ENCODE data around the gene ENDOD1. TPM values are rescaled to one million over a fixed set of nuclear protein-coding genes. Genes with fewer than 3 reads are reported as not detected.

Gene ENDOD1
- total and polyA plus RNA-seq, 2 experiments from 2014 or later, result 15.5 to 33.7 TPM

- no peaks in the 10 kb centered on the region for H3K79me2 ChIP-seq (ENCODE audit: insufficient read depth)
- 89 to 93% methylated on average over 4 of the region's 4 CpGs for WGBS, 2 experiments (ENCODE audit: low coverage in 1 of 2, low lambda C conversion rate in 2 of 2, missing lambda C conversion rate in 2 of 2)
Measured at GRCh38 chr11:95155385-95155784, 65.7 kb downstream of the ENDOD1 start.

GRCh38 chr11:95156133-95156721 lies 66.6 kb downstream of the ENDOD1 start:
- no peak overlapping the region for H2AFZ ChIP-seq
- 93% methylated on average over 5 of the region's 5 CpGs for WGBS, 2 experiments (ENCODE audit: low coverage in 1 of 2, low lambda C conversion rate in 2 of 2, missing lambda C conversion rate in 2 of 2)
- no peaks in the 10 kb centered on the region for H3K79me2 ChIP-seq (ENCODE audit: insufficient read depth)
- no peaks in the 10 kb centered on the region for H3K36me3 ChIP-seq (ENCODE audit: low read depth)
- no peaks in the 10 kb centered on the region for H3F3A ChIP-seq (ENCODE audit: insufficient read depth)
- H3K27ac ChIP-seq, result no peak overlapping the region
- in situ Hi-C loops (cut with MboI), result loop anchor here (10.0 to 25.0 kb wide), 2 partner anchors 609 to 1231 kb away; partner anchors contain the start of genes CCDC82 and JRKL
- 0 out of 2 replicates have a peak, but pooled peaks cover 4% of the 10 kb centered on the region for H3K4me1 ChIP-seq (ENCODE audit: insufficient read depth)
- TF ChIP-seq EZH2 (IDR thresholded peaks at IDR 0.05; ENCODE audit: insufficient read depth, poor library complexity, severe bottlenecking) (no peak), EZH2phosphoT487 (IDR thresholded peaks at IDR 0.05; ENCODE audit: insufficient read depth, low read depth) (no peak)
- H3K4me2 ChIP-seq (ENCODE audit: unreplicated experiment), result no peak overlapping the region
- H3K9me2 ChIP-seq (ENCODE audit: insufficient read depth), result no peaks in the 10 kb centered on the region
- DNase-seq, result no peak
- H3K9me3 ChIP-seq (ENCODE audit: low read depth), result no peaks in the 10 kb centered on the region
- H4K20me1 ChIP-seq (ENCODE audit: insufficient read depth), result no peaks in the 10 kb centered on the region
- no peaks in the 10 kb centered on the region for H3K27me3 ChIP-seq (replicated peaks; ENCODE audit: insufficient read depth)
- H3K9ac ChIP-seq, result no peak overlapping the region
- H3K4me3 ChIP-seq, result no peak overlapping the region

More at GRCh38 chr11:95155385-95155784, 65.7 kb downstream of the ENDOD1 start:
- in situ Hi-C loops (cut with MboI), result loop anchor here (10.0 to 25.0 kb wide), 2 partner anchors 609 to 1232 kb away; partner anchors contain the start of genes CCDC82 and JRKL
- H3K4me2 ChIP-seq (ENCODE audit: unreplicated experiment), result no peak overlapping the region
- no peaks in the 10 kb centered on the region for H3K9me3 ChIP-seq (ENCODE audit: low read depth)
- 0 out of 2 replicates have a peak, but pooled peaks cover 4% of the 10 kb centered on the region for H3K4me1 ChIP-seq (ENCODE audit: insufficient read depth)
- no peak overlapping the region for H2AFZ ChIP-seq
- H3K9me2 ChIP-seq (ENCODE audit: insufficient read depth), result no peaks in the 10 kb centered on the region
- TF ChIP-seq EZH2 (IDR thresholded peaks at IDR 0.05; ENCODE audit: insufficient read depth, poor library complexity, severe bottlenecking), result no peak
- TF ChIP-seq EZH2phosphoT487 (IDR thresholded peaks at IDR 0.05; ENCODE audit: insufficient read depth, low read depth), result no peak
- H3K36me3 ChIP-seq (ENCODE audit: low read depth), result no peaks in the 10 kb centered on the region
- no peak overlapping the region for H3K9ac ChIP-seq
- H3F3A ChIP-seq (ENCODE audit: insufficient read depth), result no peaks in the 10 kb centered on the region
- no peak overlapping the region for H3K4me3 ChIP-seq
- no peaks in the 10 kb centered on the region for H3K27me3 ChIP-seq (replicated peaks; ENCODE audit: insufficient read depth)
- H3K27ac ChIP-seq, result no peak overlapping the region
- DNase-seq, result no peak
- H4K20me1 ChIP-seq (ENCODE audit: insufficient read depth), result no peaks in the 10 kb centered on the region

- H3K9me2 ChIP-seq (ENCODE audit: insufficient read depth), result no peaks in the 10 kb centered on the region
- H3K4me3 ChIP-seq, result no peak overlapping the region
- no peak overlapping the region for H3K27ac ChIP-seq
- TF ChIP-seq EZH2 (IDR thresholded peaks at IDR 0.05; ENCODE audit: insufficient read depth, poor library complexity, severe bottlenecking) (no peak), EZH2phosphoT487 (IDR thresholded peaks at IDR 0.05; ENCODE audit: insufficient read depth, low read depth) (no peak)
- no peak overlapping the region for H3K4me2 ChIP-seq (ENCODE audit: unreplicated experiment)
- H3K79me2 ChIP-seq (ENCODE audit: insufficient read depth), result no peaks in the 10 kb centered on the region
- H3K9me3 ChIP-seq (ENCODE audit: low read depth), result no peaks in the 10 kb centered on the region
- H4K20me1 ChIP-seq (ENCODE audit: insufficient read depth), result no peaks in the 10 kb centered on the region
- no peak overlapping the region for H2AFZ ChIP-seq
- H3K4me1 ChIP-seq (ENCODE audit: insufficient read depth), result no peaks in the 10 kb centered on the region
- no peak overlapping the region for H3K9ac ChIP-seq
- 59 to 60% methylated on average over 7 of the region's 7 CpGs for WGBS, 2 experiments (ENCODE audit: low coverage in 1 of 2, low lambda C conversion rate in 2 of 2, missing lambda C conversion rate in 2 of 2)
- no peaks in the 10 kb centered on the region for H3F3A ChIP-seq (ENCODE audit: insufficient read depth)
- no peaks in the 10 kb centered on the region for H3K27me3 ChIP-seq (replicated peaks; ENCODE audit: insufficient read depth)
- DNase-seq, result peak; percentile 6
- H3K36me3 ChIP-seq (ENCODE audit: low read depth), result no peaks in the 10 kb centered on the region
- in situ Hi-C loops (cut with MboI), result loop anchor here (10.0 to 25.0 kb wide), 2 partner anchors 608 to 1230 kb away; partner anchors contain the start of genes CCDC82 and JRKL
Measured at GRCh38 chr11:95156916-95157541, 67.4 kb downstream of the ENDOD1 start.

- Histone ChIP-seq H3K27me3 (replicated peaks; ENCODE audit: insufficient read depth) (no peaks in the 10 kb centered on the region), H3K36me3 (ENCODE audit: low read depth) (no peaks in the 10 kb centered on the region), H3K4me1 (ENCODE audit: insufficient read depth) (no peaks in the 10 kb centered on the region), H3K9me2 (ENCODE audit: insufficient read depth) (no peaks in the 10 kb centered on the region), H3K4me2 (ENCODE audit: unreplicated experiment) (no peak overlapping the region), H3K9ac (no peak overlapping the region), H3F3A (ENCODE audit: insufficient read depth) (no peaks in the 10 kb centered on the region), H3K4me3 (no peak overlapping the region), H4K20me1 (ENCODE audit: insufficient read depth) (no peaks in the 10 kb centered on the region), H3K27ac (no peak overlapping the region), H2AFZ (no peak overlapping the region), H3K79me2 (ENCODE audit: insufficient read depth) (no peaks in the 10 kb centered on the region), H3K9me3 (ENCODE audit: low read depth) (no peaks in the 10 kb centered on the region)
- in situ Hi-C loops (cut with MboI), result loop anchor here (10.0 to 25.0 kb wide), 2 partner anchors 607 to 1229 kb away; partner anchors contain the start of genes CCDC82 and JRKL
- WGBS, 2 experiments (ENCODE audit: low coverage in 1 of 2, low lambda C conversion rate in 2 of 2, missing lambda C conversion rate in 2 of 2), result 100% methylated on average over 1 of the region's 1 CpG
- peak; percentile 9 for DNase-seq
- TF ChIP-seq EZH2phosphoT487 (IDR thresholded peaks at IDR 0.05; ENCODE audit: insufficient read depth, low read depth) (no peak), EZH2 (IDR thresholded peaks at IDR 0.05; ENCODE audit: insufficient read depth, poor library complexity, severe bottlenecking) (no peak)
Measured at GRCh38 chr11:95157824-95158223, 68.2 kb downstream of the ENDOD1 start.

Measured in GM23248 (cell line).